ENCODE results near the gene KSR2. TPM values are rescaled to one million over a fixed set of nuclear protein-coding genes. Genes with fewer than 3 reads are reported as not detected.

KSR2 gene
- total and polyA plus RNA-seq, 2 donors (not counting 3 experiments of a cell fraction or from before 2014, with no cell fraction given): 2.1 to 5.2 TPM

DNA sequence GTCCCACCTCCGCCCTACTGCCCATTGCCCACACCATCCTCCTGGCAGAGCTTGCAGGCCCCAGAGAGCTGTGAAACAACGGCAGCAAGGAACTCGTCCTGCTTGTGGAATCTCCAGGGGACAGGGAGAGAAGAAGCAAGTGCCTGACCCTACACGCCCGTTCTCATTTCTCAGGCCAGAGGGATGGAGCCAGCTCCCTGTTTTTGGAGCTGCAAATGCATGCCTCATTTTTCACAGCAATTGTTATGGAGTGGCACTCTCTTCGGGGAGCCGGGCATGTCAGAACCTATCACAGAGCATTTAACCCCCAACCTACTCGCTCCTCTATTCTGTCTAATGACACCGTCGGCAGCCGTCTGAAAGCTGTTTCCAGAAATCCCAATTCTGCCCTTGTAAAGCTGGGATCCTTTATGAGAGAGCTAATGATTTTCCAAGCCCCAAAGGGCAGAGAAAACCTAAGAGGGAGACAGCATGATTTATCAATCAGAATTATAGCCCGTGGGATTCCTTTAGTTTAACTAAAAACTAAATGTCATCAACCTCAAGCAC is 385.0 kb downstream of the KSR2 start:
- BruUV-seq (replicated peaks): no TSS peak
- ChIA-PET CTCF (interaction anchor here (8.5 kb wide), 1 partner anchor 215 kb away, joined by 241 read pairs; no protein-coding TSS in a partner anchor), POLR2A (no interaction called here)
- no peaks in the 10 kb centered on the region for H3K4me1 ChIP-seq (ENCODE audit: control insufficient read depth, extremely low read depth, insufficient read depth, low read length)
- dilution Hi-C loops (cut with MboI; ENCODE audit: extremely low pct_ligation_motif_present, low sequenced_read_pairs): no loop called here
- H3K36me3 ChIP-seq (ENCODE audit: control insufficient read depth in 2 of 2, extremely low read depth in 1 of 2, insufficient read depth in 2 of 2, low read length in 2 of 2): no peaks in the 10 kb centered on the region
- H3K4me2 ChIP-seq (ENCODE audit: insufficient read depth, low read length): no peak overlapping the region
- DNase-seq (ENCODE audit: low read depth, low spot score) (no peak), FAIRE-seq (no peak)
- TF ChIP-seq EZH2 (IDR thresholded peaks at IDR 0.05; ENCODE audit: borderline replicate concordance, low read depth, low read length, severe bottlenecking): no peak
- H2AFZ ChIP-seq (ENCODE audit: low read depth, low read length): no peak overlapping the region
- H3K79me2 ChIP-seq (ENCODE audit: control insufficient read depth, insufficient read depth, low read length): no peaks in the 10 kb centered on the region
- H3K9me1 ChIP-seq (replicated peaks; ENCODE audit: control insufficient read depth, extremely low read depth, insufficient read depth, low read length): no peaks in the 10 kb centered on the region
- no peak overlapping the region for H3K4me3 ChIP-seq (replicated peaks in 1 of 3; ENCODE audit: insufficient read depth in 1 of 3, low read depth in 1 of 3, low read length in 3 of 3)
- intact Hi-C loops (cut with micrococcal nuclease): no loop called here
- no peak overlapping the region for H3K9ac ChIP-seq (replicated peaks; ENCODE audit: extremely low read depth, insufficient read depth, low read length)
- H3K27me3 ChIP-seq (ENCODE audit: control insufficient read depth in 2 of 2, insufficient read depth in 2 of 2, low read length in 2 of 2): no peaks in the 10 kb centered on the region
- no peaks in the 10 kb centered on the region for H4K20me1 ChIP-seq (replicated peaks; ENCODE audit: control insufficient read depth, extremely low read depth, insufficient read depth, low read length)
- no peak overlapping the region for H3K27ac ChIP-seq (ENCODE audit: insufficient read depth, low read depth, low read length)
- no peaks in the 10 kb centered on the region for H3K9me3 ChIP-seq (replicated peaks; ENCODE audit: control insufficient read depth, insufficient read depth, low read length)

DNA sequence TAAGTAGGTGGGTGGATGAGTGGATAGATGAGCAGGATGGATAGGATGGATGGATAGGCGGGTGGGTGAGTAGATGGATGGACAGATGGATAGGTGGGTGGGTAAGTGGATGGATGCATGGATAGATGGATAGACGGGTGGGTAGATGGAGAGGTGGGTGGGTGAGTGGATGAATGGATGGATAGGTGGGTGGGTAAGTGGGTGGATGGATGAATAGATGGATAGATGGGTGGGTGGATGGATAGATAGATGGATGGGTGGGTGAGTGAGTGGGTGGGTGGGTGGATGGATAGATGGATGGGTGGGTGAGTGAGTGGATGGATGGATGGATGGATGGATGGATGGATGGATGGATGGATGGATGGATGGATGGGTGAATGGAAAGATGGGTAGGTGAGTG is 385.7 kb downstream of the KSR2 start:
- Histone ChIP-seq H2AFZ (ENCODE audit: low read depth, low read length) (no peak overlapping the region), H3K4me2 (ENCODE audit: insufficient read depth, low read length) (no peak overlapping the region), H4K20me1 (replicated peaks; ENCODE audit: control insufficient read depth, extremely low read depth, insufficient read depth, low read length) (no peaks in the 10 kb centered on the region), H3K27me3 (ENCODE audit: control insufficient read depth in 2 of 2, insufficient read depth in 2 of 2, low read length in 2 of 2) (no peaks in the 10 kb centered on the region), H3K4me1 (ENCODE audit: control insufficient read depth, extremely low read depth, insufficient read depth, low read length) (no peaks in the 10 kb centered on the region), H3K27ac (ENCODE audit: insufficient read depth, low read depth, low read length) (no peak overlapping the region), H3K9ac (replicated peaks; ENCODE audit: extremely low read depth, insufficient read depth, low read length) (no peak overlapping the region), H3K36me3 (ENCODE audit: control insufficient read depth in 2 of 2, extremely low read depth in 1 of 2, insufficient read depth in 2 of 2, low read length in 2 of 2) (no peaks in the 10 kb centered on the region), H3K9me1 (replicated peaks; ENCODE audit: control insufficient read depth, extremely low read depth, insufficient read depth, low read length) (no peaks in the 10 kb centered on the region), H3K4me3 (replicated peaks in 1 of 3; ENCODE audit: insufficient read depth in 1 of 3, low read depth in 1 of 3, low read length in 3 of 3) (no peak overlapping the region), H3K9me3 (replicated peaks; ENCODE audit: control insufficient read depth, insufficient read depth, low read length) (no peaks in the 10 kb centered on the region), H3K79me2 (ENCODE audit: control insufficient read depth, insufficient read depth, low read length) (no peaks in the 10 kb centered on the region)
- TF ChIP-seq FOS (IDR thresholded peaks at IDR 0.05; ENCODE audit: borderline replicate concordance, insufficient read depth, low read length) (no peak), POLR2AphosphoS5 (IDR thresholded peaks at IDR 0.05; ENCODE audit: insufficient read depth, low read depth, low read length) (no peak), EZH2 (IDR thresholded peaks at IDR 0.05; ENCODE audit: borderline replicate concordance, low read depth, low read length, severe bottlenecking) (no peak), POLR2A (IDR thresholded peaks at IDR 0.05; ENCODE audit: low read depth, low read length) (no peak), GATA2 (IDR thresholded peaks at IDR 0.05; ENCODE audit: insufficient read depth, insufficient read length, low read depth, low read length) (no peak), JUN (IDR thresholded peaks at IDR 0.05; ENCODE audit: borderline replicate concordance, insufficient read depth, insufficient read length, low read depth) (no peak), MYC (IDR thresholded peaks at IDR 0.05; ENCODE audit: low read depth, low read length) (no peak)
- TF ChIP-seq, protein P1, sequence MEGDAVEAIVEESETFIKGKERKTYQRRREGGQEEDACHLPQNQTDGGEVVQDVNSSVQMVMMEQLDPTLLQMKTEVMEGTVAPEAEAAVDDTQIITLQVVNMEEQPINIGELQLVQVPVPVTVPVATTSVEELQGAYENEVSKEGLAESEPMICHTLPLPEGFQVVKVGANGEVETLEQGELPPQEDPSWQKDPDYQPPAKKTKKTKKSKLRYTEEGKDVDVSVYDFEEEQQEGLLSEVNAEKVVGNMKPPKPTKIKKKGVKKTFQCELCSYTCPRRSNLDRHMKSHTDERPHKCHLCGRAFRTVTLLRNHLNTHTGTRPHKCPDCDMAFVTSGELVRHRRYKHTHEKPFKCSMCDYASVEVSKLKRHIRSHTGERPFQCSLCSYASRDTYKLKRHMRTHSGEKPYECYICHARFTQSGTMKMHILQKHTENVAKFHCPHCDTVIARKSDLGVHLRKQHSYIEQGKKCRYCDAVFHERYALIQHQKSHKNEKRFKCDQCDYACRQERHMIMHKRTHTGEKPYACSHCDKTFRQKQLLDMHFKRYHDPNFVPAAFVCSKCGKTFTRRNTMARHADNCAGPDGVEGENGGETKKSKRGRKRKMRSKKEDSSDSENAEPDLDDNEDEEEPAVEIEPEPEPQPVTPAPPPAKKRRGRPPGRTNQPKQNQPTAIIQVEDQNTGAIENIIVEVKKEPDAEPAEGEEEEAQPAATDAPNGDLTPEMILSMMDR (IDR thresholded peaks at IDR 0.05; ENCODE audit: extremely low read depth in 1 of 2, insufficient read depth in 1 of 2, low read depth in 1 of 2, low read length in 2 of 2): no peak
- TF ChIP-seq, protein P2, sequence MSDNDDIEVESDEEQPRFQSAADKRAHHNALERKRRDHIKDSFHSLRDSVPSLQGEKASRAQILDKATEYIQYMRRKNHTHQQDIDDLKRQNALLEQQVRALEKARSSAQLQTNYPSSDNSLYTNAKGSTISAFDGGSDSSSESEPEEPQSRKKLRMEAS (IDR thresholded peaks at IDR 0.05; ENCODE audit: insufficient read depth, insufficient read length): no peak
- BruUV-seq (replicated peaks): no TSS peak
- dilution Hi-C loops (cut with MboI; ENCODE audit: extremely low pct_ligation_motif_present, low sequenced_read_pairs) (no loop called here), intact Hi-C loops (cut with micrococcal nuclease) (no loop called here)
- ChIA-PET CTCF (interaction anchor here (3.2 to 8.5 kb wide), 2 partner anchors 214 to 216 kb away, joined by 10 to 241 read pairs; no protein-coding TSS in a partner anchor), POLR2A (no interaction called here)
- DNase-seq (ENCODE audit: low read depth, low spot score) (no peak), FAIRE-seq (no peak)

Measured in endothelial cell of umbilical vein (primary cell).